ENCODE results near the gene TRIM14. TPM values are rescaled to one million over a fixed set of nuclear protein-coding genes. Genes with fewer than 3 reads are reported as not detected.

Gene TRIM14
- total and polyA plus RNA-seq, 10 of the 15 experiments (the other 5 are each of a cell fraction or from before 2014, with no cell fraction given): 8.6 to 53.3 (median 35.7) TPM

DNA sequence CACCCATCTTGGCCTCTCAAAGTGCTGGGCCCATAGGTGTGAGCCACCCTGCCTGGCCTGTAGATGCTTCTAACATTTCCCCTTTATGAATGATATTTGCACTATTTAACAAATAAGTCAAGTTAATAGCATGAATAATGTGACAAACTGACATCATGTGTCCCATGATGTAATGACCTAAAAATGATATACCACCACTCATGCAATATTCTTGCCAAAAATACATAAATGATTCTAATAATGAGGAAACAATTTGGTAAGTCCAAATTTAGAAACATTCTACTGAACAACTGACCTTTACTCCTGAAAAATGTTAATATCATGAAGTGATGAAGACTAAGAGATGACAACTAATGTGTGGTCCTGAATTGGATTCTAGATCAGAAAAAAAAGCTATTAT is 33.5 kb upstream of the TRIM14 start (continued):
- TF ChIP-seq, protein P1, sequence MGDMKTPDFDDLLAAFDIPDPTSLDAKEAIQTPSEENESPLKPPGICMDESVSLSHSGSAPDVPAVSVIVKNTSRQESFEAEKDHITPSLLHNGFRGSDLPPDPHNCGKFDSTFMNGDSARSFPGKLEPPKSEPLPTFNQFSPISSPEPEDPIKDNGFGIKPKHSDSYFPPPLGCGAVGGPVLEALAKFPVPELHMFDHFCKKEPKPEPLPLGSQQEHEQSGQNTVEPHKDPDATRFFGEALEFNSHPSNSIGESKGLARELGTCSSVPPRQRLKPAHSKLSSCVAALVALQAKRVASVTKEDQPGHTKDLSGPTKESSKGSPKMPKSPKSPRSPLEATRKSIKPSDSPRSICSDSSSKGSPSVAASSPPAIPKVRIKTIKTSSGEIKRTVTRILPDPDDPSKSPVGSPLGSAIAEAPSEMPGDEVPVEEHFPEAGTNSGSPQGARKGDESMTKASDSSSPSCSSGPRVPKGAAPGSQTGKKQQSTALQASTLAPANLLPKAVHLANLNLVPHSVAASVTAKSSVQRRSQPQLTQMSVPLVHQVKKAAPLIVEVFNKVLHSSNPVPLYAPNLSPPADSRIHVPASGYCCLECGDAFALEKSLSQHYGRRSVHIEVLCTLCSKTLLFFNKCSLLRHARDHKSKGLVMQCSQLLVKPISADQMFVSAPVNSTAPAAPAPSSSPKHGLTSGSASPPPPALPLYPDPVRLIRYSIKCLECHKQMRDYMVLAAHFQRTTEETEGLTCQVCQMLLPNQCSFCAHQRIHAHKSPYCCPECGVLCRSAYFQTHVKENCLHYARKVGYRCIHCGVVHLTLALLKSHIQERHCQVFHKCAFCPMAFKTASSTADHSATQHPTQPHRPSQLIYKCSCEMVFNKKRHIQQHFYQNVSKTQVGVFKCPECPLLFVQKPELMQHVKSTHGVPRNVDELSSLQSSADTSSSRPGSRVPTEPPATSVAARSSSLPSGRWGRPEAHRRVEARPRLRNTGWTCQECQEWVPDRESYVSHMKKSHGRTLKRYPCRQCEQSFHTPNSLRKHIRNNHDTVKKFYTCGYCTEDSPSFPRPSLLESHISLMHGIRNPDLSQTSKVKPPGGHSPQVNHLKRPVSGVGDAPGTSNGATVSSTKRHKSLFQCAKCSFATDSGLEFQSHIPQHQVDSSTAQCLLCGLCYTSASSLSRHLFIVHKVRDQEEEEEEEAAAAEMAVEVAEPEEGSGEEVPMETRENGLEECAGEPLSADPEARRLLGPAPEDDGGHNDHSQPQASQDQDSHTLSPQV (IDR thresholded peaks at IDR 0.05): no peak

DNA sequence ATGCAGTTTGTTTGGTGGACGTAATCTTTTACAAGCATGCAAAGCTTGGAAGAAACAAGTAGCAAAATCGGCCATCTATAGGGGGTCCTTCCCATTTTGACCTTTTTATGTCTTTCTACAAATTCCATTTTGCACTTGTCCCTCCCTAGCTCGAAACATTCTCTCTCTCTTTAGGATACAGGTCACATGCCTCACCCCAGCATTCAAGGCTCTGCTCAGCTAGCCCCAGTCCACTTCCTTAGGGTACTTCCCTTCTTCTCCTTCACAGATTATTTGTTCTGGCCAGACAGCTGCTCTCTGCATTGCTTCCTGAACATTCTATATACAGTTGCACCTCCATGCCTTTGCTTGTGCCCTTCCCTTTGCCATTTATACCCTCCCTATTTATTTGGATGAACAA is 31.7 kb upstream of the TRIM14 start:
- in situ Hi-C loops (cut with MboI) (no loop called here), intact Hi-C loops (cut with micrococcal nuclease; ENCODE audit: unreplicated experiment) (no loop called here)
- no peaks in the 10 kb centered on the region for H3K27me3 ChIP-seq (replicated peaks in 1 of 2; ENCODE audit: control insufficient read depth in 2 of 2, insufficient read depth in 2 of 2, low read length in 1 of 2)
- H4K20me1 ChIP-seq (ENCODE audit: control insufficient read depth, insufficient read depth): no peaks in the 10 kb centered on the region
- H3K4me3 ChIP-seq: no peak overlapping the region
- ATAC-seq (no peak), FAIRE-seq (no peak), DNase-seq (ENCODE audit: low read depth, low spot score) (no peak)
- no peak overlapping the region for H3K27ac ChIP-seq (ENCODE audit: control insufficient read depth, insufficient read depth)
- no peak overlapping the region for H3K4me2 ChIP-seq (ENCODE audit: control insufficient read depth, insufficient read depth)
- H3K36me3 ChIP-seq (ENCODE audit: control insufficient read depth in 2 of 2, insufficient read depth in 2 of 2, low read length in 1 of 2): no peaks in the 10 kb centered on the region
- RAD21 ChIA-PET (ENCODE audit: unreplicated experiment): no interaction called here
- H3K9ac ChIP-seq (ENCODE audit: control insufficient read depth, insufficient read depth, low read length): no peak overlapping the region
- CTCF ChIA-PET: interaction anchor here (0.9 kb wide), 1 partner anchor 9 kb away, joined by 4 read pairs; no protein-coding TSS in a partner anchor
- POLR2A ChIA-PET: no interaction called here
- H3K79me2 ChIP-seq (ENCODE audit: control insufficient read depth, insufficient read depth, low read length): no peaks in the 10 kb centered on the region
- H3K4me1 ChIP-seq (ENCODE audit: control insufficient read depth, insufficient read depth, low read length): peaks cover 17% of the 10 kb centered on the region
- H3K9me3 ChIP-seq (replicated peaks; ENCODE audit: control insufficient read depth, insufficient read depth, low read length): no peaks in the 10 kb centered on the region
- SMC1A ChIA-PET (ENCODE audit: uncharacterized antibody, unreplicated experiment): interaction anchor here (0.9 kb wide), 1 partner anchor 9 kb away, joined by 3 read pairs; no protein-coding TSS in a partner anchor
- H2AFZ ChIP-seq (ENCODE audit: control insufficient read depth, low read depth, low read length): no peak overlapping the region
- WGBS (ENCODE audit: insufficient coverage, insufficient replicate concordance, low lambda C conversion rate, missing lambda C conversion rate): 56% methylated on average over 3 of the region's 3 CpGs
- BruUV-seq (replicated peaks): no TSS peak
- TF ChIP-seq BRCA1 (IDR thresholded peaks at IDR 0.05; ENCODE audit: low read depth, low read length): no peak
- no peak for TF ChIP-seq MXI1 (IDR thresholded peaks at IDR 0.05; ENCODE audit: low read depth, low read length)
- TF ChIP-seq ZNF274 (IDR thresholded peaks at IDR 0.05; ENCODE audit: insufficient read depth, insufficient read length): no peak
- TF ChIP-seq NFIC (IDR thresholded peaks at IDR 0.05; ENCODE audit: low read depth, low read length): no peak
- TF ChIP-seq FOXM1 (IDR thresholded peaks at IDR 0.05; ENCODE audit: low read depth, low read length): no peak
- TF ChIP-seq, protein P2, sequence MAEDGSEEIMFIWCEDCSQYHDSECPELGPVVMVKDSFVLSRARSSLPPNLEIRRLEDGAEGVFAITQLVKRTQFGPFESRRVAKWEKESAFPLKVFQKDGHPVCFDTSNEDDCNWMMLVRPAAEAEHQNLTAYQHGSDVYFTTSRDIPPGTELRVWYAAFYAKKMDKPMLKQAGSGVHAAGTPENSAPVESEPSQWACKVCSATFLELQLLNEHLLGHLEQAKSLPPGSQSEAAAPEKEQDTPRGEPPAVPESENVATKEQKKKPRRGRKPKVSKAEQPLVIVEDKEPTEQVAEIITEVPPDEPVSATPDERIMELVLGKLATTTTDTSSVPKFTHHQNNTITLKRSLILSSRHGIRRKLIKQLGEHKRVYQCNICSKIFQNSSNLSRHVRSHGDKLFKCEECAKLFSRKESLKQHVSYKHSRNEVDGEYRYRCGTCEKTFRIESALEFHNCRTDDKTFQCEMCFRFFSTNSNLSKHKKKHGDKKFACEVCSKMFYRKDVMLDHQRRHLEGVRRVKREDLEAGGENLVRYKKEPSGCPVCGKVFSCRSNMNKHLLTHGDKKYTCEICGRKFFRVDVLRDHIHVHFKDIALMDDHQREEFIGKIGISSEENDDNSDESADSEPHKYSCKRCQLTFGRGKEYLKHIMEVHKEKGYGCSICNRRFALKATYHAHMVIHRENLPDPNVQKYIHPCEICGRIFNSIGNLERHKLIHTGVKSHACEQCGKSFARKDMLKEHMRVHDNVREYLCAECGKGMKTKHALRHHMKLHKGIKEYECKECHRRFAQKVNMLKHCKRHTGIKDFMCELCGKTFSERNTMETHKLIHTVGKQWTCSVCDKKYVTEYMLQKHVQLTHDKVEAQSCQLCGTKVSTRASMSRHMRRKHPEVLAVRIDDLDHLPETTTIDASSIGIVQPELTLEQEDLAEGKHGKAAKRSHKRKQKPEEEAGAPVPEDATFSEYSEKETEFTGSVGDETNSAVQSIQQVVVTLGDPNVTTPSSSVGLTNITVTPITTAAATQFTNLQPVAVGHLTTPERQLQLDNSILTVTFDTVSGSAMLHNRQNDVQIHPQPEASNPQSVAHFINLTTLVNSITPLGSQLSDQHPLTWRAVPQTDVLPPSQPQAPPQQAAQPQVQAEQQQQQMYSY (CRISPR knock-in tag; IDR thresholded peaks at IDR 0.05): no peak
- TF ChIP-seq, protein P3, sequence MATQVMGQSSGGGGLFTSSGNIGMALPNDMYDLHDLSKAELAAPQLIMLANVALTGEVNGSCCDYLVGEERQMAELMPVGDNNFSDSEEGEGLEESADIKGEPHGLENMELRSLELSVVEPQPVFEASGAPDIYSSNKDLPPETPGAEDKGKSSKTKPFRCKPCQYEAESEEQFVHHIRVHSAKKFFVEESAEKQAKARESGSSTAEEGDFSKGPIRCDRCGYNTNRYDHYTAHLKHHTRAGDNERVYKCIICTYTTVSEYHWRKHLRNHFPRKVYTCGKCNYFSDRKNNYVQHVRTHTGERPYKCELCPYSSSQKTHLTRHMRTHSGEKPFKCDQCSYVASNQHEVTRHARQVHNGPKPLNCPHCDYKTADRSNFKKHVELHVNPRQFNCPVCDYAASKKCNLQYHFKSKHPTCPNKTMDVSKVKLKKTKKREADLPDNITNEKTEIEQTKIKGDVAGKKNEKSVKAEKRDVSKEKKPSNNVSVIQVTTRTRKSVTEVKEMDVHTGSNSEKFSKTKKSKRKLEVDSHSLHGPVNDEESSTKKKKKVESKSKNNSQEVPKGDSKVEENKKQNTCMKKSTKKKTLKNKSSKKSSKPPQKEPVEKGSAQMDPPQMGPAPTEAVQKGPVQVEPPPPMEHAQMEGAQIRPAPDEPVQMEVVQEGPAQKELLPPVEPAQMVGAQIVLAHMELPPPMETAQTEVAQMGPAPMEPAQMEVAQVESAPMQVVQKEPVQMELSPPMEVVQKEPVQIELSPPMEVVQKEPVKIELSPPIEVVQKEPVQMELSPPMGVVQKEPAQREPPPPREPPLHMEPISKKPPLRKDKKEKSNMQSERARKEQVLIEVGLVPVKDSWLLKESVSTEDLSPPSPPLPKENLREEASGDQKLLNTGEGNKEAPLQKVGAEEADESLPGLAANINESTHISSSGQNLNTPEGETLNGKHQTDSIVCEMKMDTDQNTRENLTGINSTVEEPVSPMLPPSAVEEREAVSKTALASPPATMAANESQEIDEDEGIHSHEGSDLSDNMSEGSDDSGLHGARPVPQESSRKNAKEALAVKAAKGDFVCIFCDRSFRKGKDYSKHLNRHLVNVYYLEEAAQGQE (IDR thresholded peaks at IDR 0.05; ENCODE audit: low read depth, low read length): no peak
- no peak for TF ChIP-seq KLF5 (IDR thresholded peaks at IDR 0.05; ENCODE audit: partially characterized antibody)
- no peak for TF ChIP-seq SRF (IDR thresholded peaks at IDR 0.05; ENCODE audit: low read depth in 2 of 2, low read length in 2 of 2)
- TF ChIP-seq NR2C2 (IDR thresholded peaks at IDR 0.05; ENCODE audit: borderline replicate concordance, control insufficient read depth, insufficient read length, low read depth): no peak
